Measurements from ENCODE around the gene C6orf62.

GRCh38 chr6:24699521-24700359 lies 19.2 kb downstream of the C6orf62 start:
- TF ChIP-seq, protein P1, sequence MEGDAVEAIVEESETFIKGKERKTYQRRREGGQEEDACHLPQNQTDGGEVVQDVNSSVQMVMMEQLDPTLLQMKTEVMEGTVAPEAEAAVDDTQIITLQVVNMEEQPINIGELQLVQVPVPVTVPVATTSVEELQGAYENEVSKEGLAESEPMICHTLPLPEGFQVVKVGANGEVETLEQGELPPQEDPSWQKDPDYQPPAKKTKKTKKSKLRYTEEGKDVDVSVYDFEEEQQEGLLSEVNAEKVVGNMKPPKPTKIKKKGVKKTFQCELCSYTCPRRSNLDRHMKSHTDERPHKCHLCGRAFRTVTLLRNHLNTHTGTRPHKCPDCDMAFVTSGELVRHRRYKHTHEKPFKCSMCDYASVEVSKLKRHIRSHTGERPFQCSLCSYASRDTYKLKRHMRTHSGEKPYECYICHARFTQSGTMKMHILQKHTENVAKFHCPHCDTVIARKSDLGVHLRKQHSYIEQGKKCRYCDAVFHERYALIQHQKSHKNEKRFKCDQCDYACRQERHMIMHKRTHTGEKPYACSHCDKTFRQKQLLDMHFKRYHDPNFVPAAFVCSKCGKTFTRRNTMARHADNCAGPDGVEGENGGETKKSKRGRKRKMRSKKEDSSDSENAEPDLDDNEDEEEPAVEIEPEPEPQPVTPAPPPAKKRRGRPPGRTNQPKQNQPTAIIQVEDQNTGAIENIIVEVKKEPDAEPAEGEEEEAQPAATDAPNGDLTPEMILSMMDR (IDR thresholded peaks at IDR 0.05), result no peak
- TF ChIP-seq POLR2A (IDR thresholded peaks at IDR 0.05) (no peak), EP300 (IDR thresholded peaks at IDR 0.05) (no peak)
